Panc1 (cell line): ENCODE data around the gene GSC2.

ENCODE experiments used
- CTCF ChIP-seq: fragments of 450-650 bp; IDR thresholded peaks from 2 replicates; pipeline ENCODE4 v1.5.1; 2017; ENCODE audit warnings: mild to moderate bottlenecking
- POLR2AphosphoS5 ChIP-seq: IDR thresholded peaks from 2 replicates; pipeline ENCODE4 v1.6.1; 2012; ENCODE audit warnings: mild to moderate bottlenecking, low read depth, low read length, moderate library complexity
- REST ChIP-seq, 2 experiments: IDR thresholded peaks; 2 replicates each; pipeline ENCODE4 v1.6.1; 2011 to 2012; ENCODE audit warnings: low read depth in 2 of 2, control low read depth in 1 of 2, low read length in 1 of 2, mild to moderate bottlenecking in 1 of 2, moderate library complexity in 1 of 2; ENCODE audit not compliant: insufficient read depth in 1 of 2
- SIN3A ChIP-seq: IDR thresholded peaks from 2 replicates; pipeline ENCODE4 v1.6.1; 2012; ENCODE audit warnings: low read depth, mild to moderate bottlenecking, low read length, moderate library complexity, borderline replicate concordance; ENCODE audit not compliant: insufficient read depth

- TF ChIP-seq REST (IDR thresholded peaks at IDR 0.05; ENCODE audit: insufficient read depth in 1 of 2, low read depth in 2 of 2, low read length in 1 of 2) (no peak), CTCF (no peak), POLR2AphosphoS5 (no peak), SIN3A (no peak)
These were observed 20.2 kb downstream of the GSC2 start for GRCh38 chr22:19129871-19130270.
